Peyer's patch (tissue), 4 donors: ENCODE results near the gene TSPAN7. TPM values are rescaled to one million over a fixed set of nuclear protein-coding genes. Genes with fewer than 3 reads are reported as not detected.

Source experiments
- DNase-seq, 3 donors: peaks; one replicate each; pipeline ENCODE4 v3.0.0-alpha.2; 2017 to 2019
- H3K27ac ChIP-seq, 4 donors: fragments of 200-600 bp; sonication (generic); one replicate each; pipeline ENCODE4 v1.5.1; 2016 to 2019
- H3K27me3 ChIP-seq, 2 donors: fragments of 200-600 bp; sonication (generic); one replicate each; pipeline ENCODE4 v1.5.1; 2019
- H3K36me3 ChIP-seq, 3 donors: fragments of 200-600 bp; sonication (generic); one replicate each; pipeline ENCODE4 v1.5.1; 2016 to 2019
- H3K4me1 ChIP-seq, 4 donors: fragments of 200-600 bp; sonication (generic); one replicate each; pipeline ENCODE4 v1.5.1; 2016 to 2019
- H3K4me3 ChIP-seq, 4 donors: fragments of 200-600 bp; sonication (generic); 1 replicate in 3 of 4; 2 replicates in 1 of 4; pipeline ENCODE4 v1.5.1; 2016 to 2019; ENCODE audit warnings: mild to moderate bottlenecking in 1 of 4
- H3K9me3 ChIP-seq, 4 donors: fragments of 200-600 bp; sonication (generic); one replicate each; pipeline ENCODE4 v1.5.1; 2016 to 2019; ENCODE audit warnings: mild to moderate bottlenecking in 1 of 4
- POLR2A ChIP-seq, 2 donors: fragments of 450-650 bp; IDR thresholded peaks; one replicate each; pipeline ENCODE4 v1.5.1; 2017; ENCODE audit warnings: antibody characterized with exemption in 2 of 2, mild to moderate bottlenecking in 2 of 2, moderate library complexity in 2 of 2
- small RNA-seq, 2 donors: library from RNA; depleted of rRNA; stranded (forward); fragments of <200 nt; gene quantifications; one replicate each; pipeline ENCODE3, GENCODE V24; 2016
- total RNA-seq, 4 donors: library from RNA; depleted of rRNA; stranded (reverse); fragments of >200 nt; gene quantifications; one replicate each; pipeline ENCODE4 v1.1.0, GENCODE V29; 2016

Gene TSPAN7
- total RNA-seq, 4 donors from 2014 or later = 13.2 to 74.8 (median 44.1) TPM

GRCh38 chrX:38732866-38733265 lies 171.5 kb downstream of the TSPAN7 start:
- H3K4me3 ChIP-seq = no peak overlapping the region
- H3K4me1 ChIP-seq = no peaks in the 10 kb centered on the region
- H3K9me3 ChIP-seq = no peaks in the 10 kb centered on the region
- TF ChIP-seq POLR2A (IDR thresholded peaks at IDR 0.05) = no peak
- no peaks in the 10 kb centered on the region for H3K36me3 ChIP-seq
- DNase-seq = no peak
- H3K27me3 ChIP-seq = no peaks in the 10 kb centered on the region
- no peak overlapping the region for H3K27ac ChIP-seq

Small RNA genes lying within 50 kb of the gene (small RNA-seq; reads per million reads assigned to genes)
- 0 reads per million in 2 donors for gene RNU7-7P

Other genes starting within 250 kb of the TSPAN7 start
- 10 to 100 TPM in 3 of 4 donors, 1 to 10 TPM in 1; 5.4 to 72.6 (median 22.3) TPM for gene RPGR, start 234.0 kb upstream of the TSPAN7 start, total RNA-seq
- 10 to 100 TPM; 30.5 to 70.6 (median 46.5) TPM for gene OTC, start 208.9 kb upstream of the TSPAN7 start, total RNA-seq
- 10 to 100 TPM; 22.3 to 29.9 (median 27.8) TPM for gene MID1IP1, start 239.9 kb downstream of the TSPAN7 start, total RNA-seq